K562 (cell line): ENCODE results near the gene GALR3. TPM values are rescaled to one million over a fixed set of nuclear protein-coding genes. Genes with fewer than 3 reads are reported as not detected.

Source experiments
- ADNP ChIP-seq: fragments of 200-800 bp; sonication (Bioruptor generic); IDR thresholded peaks from 2 replicates; pipeline ENCODE4 v1.6.1; 2016; ENCODE audit warnings: missing genetic modification characterization, missing compliant biosample characterization
- CGGBP1 ChIP-seq: fragments of 250-450 bp; sonication (Bioruptor Pico); IDR thresholded peaks from 2 replicates; pipeline ENCODE4 v1.9.0; 2021; ENCODE audit warnings: mild to moderate bottlenecking
- CREB1 ChIP-seq, 2 experiments: sonication (generic) in 1 of 2; formaldehyde crosslinking in 1 of 2; IDR thresholded peaks; 2 replicates each; pipeline versions ENCODE4 v1.6.1 to v1.8.0; 2012 to 2022; ENCODE audit warnings: inconsistent platforms in 1 of 2, mild to moderate bottlenecking in 1 of 2, missing genetic modification reagents in 1 of 2, moderate library complexity in 1 of 2
- DDX20 ChIP-seq: fragments of 450-650 bp; IDR thresholded peaks from 2 replicates; pipeline ENCODE4 v1.6.1; 2016; ENCODE audit warnings: missing genetic modification characterization, low read depth, mild to moderate bottlenecking, missing compliant biosample characterization, moderate library complexity
- DIDO1 ChIP-seq: fragments of 450-650 bp; IDR thresholded peaks from 2 replicates; pipeline ENCODE4 v1.6.1; 2016; ENCODE audit warnings: low read depth, missing biosample characterization, missing genetic modification characterization
- ETV6 ChIP-seq, 3 experiments: fragments of 150-350 bp in 1 of 3; sonication (generic) in 1 of 3; formaldehyde crosslinking in 1 of 3; IDR thresholded peaks; 2 replicates each; pipeline versions ENCODE4 v1.6.1 to v1.8.0; 2014 to 2022; ENCODE audit warnings: borderline replicate concordance in 2 of 3, low read depth in 2 of 3, antibody characterized with exemption in 1 of 3, low read length in 1 of 3, mild to moderate bottlenecking in 1 of 3, missing genetic modification reagents in 1 of 3
- GABPA ChIP-seq: fragments of 200-800 bp; sonication (Bioruptor generic); conservative IDR thresholded peaks from 2 replicates; pipeline ENCODE4 v1.6.1; 2016; ENCODE audit warnings: low read depth, missing genetic modification characterization, missing compliant biosample characterization
- GTF3C2 ChIP-seq: IDR thresholded peaks from 3 replicates; pipeline ENCODE4 v1.6.1; 2011; ENCODE audit warnings: borderline replicate concordance, mild to moderate bottlenecking, moderate library complexity; ENCODE audit not compliant: insufficient read length; ENCODE audit errors: extremely low read depth
- KAT2B ChIP-seq: IDR thresholded peaks from one replicate; pipeline ENCODE4 v1.6.1; 2012; ENCODE audit warnings: low read depth, mild to moderate bottlenecking, control low read depth, inconsistent platforms, low read length, moderate library complexity
- KDM2B ChIP-seq: fragments of 250-450 bp; sonication (Bioruptor Pico); IDR thresholded peaks from 2 replicates; pipeline ENCODE4 v1.8.0; 2021; ENCODE audit warnings: mild to moderate bottlenecking, moderate library complexity
- MAFK ChIP-seq: IDR thresholded peaks from 2 replicates; pipeline ENCODE4 v1.6.1; 2011; ENCODE audit warnings: low read length, improper control_type of control experiment
- MBD2 ChIP-seq: sonication (generic); IDR thresholded peaks from 2 replicates; pipeline ENCODE4 v1.6.1; 2016; ENCODE audit warnings: low read depth, borderline replicate concordance
- MTA2 ChIP-seq: fragments of 450-650 bp; IDR thresholded peaks from 2 replicates; pipeline ENCODE4 v1.6.1; 2016; ENCODE audit warnings: low read depth
- RB1 ChIP-seq: fragments of 450-650 bp; IDR thresholded peaks from 2 replicates; pipeline ENCODE4 v1.6.1; 2017; ENCODE audit warnings: low read depth, mild to moderate bottlenecking
- RBM15 ChIP-seq: fragments of 200-400 bp; formaldehyde crosslinking; IDR thresholded peaks from 2 replicates; pipeline ENCODE4 v1.6.1; 2018; ENCODE audit warnings: mild to moderate bottlenecking, low read length, moderate library complexity; ENCODE audit not compliant: insufficient read depth
- RFX1 ChIP-seq: fragments of 450-650 bp; IDR thresholded peaks from 2 replicates; pipeline ENCODE4 v1.6.1; 2016; ENCODE audit warnings: mild to moderate bottlenecking, moderate library complexity
- RUNX1 ChIP-seq: sonication (generic); IDR thresholded peaks from 2 replicates; pipeline ENCODE4 v1.6.1; 2016; ENCODE audit warnings: antibody characterized with exemption, low read depth
- TFAP4 ChIP-seq: sonication (generic); formaldehyde crosslinking; IDR thresholded peaks from 2 replicates; pipeline ENCODE4 v1.8.0; 2022; ENCODE audit warnings: missing genetic modification reagents, mild to moderate bottlenecking, moderate library complexity, borderline replicate concordance
- USF1 ChIP-seq: sonication (generic); formaldehyde crosslinking; IDR thresholded peaks from 2 replicates; pipeline ENCODE4 v1.9.0; 2022; ENCODE audit warnings: mild to moderate bottlenecking, missing genetic modification reagents
- ZBTB26 ChIP-seq: fragments of 450-650 bp; formaldehyde crosslinking; IDR thresholded peaks from 2 replicates; pipeline ENCODE4 v1.4.0; 2022; ENCODE audit warnings: missing genetic modification characterization
- ZNF217 ChIP-seq: sonication (generic); formaldehyde crosslinking; IDR thresholded peaks from 2 replicates; pipeline ENCODE4 v1.8.0; 2022; ENCODE audit warnings: mild to moderate bottlenecking, missing genetic modification reagents
- polyA plus RNA-seq, 8 experiments: library from polyadenylated mRNA; depleted of rRNA in 4 of 8; stranded (reverse) in 5 of 8; unstranded in 3 of 8; fragments of >200 nt; fragmentation: Nextera tagmentation in 2 of 8; fragmentation: Illumina TruSeq in 1 of 8; extraction: Ambion mirVana in 2 of 8; extraction: Trizol in 1 of 8; gene quantifications; 2 replicates each; pipeline versions ENCODE4 v1.2.1 to v1.2.3, GENCODE V29; 2011 to 2014; ENCODE audit warnings: inconsistent platforms in 1 of 8, missing spikeins in 1 of 8
- total RNA-seq, 7 experiments: library from RNA; depleted of rRNA in 6 of 7; stranded (reverse); fragments of >200 nt in 6 of 7; fragmentation: Illumina TruSeq in 2 of 7; extraction: Trizol in 2 of 7; gene quantifications; 2 replicates each; pipeline versions ENCODE4 v1.2.1 to v1.2.3, GENCODE V29; 2011 to 2021; ENCODE audit warnings: low replicate concordance in 1 of 7

Gene GALR3
- total and polyA plus RNA-seq, 9 of the 15 experiments (the other 6 are each of a cell fraction or from before 2014, with no cell fraction given): 0.13 TPM; not detected in 8

- no peak for TF ChIP-seq ZBTB26 (CRISPR knock-in tag)
- TF ChIP-seq GABPA (tag): peak; percentile 50
- TF ChIP-seq ETV6 (IDR thresholded peaks at IDR 0.05; ENCODE audit: borderline replicate concordance in 1 of 2, low read depth in 2 of 2, low read length in 1 of 2): no peak
- TF ChIP-seq ETV6 (CRISPR knock-in tag; IDR thresholded peaks at IDR 0.05; ENCODE audit: borderline replicate concordance): no peak
- TF ChIP-seq GTF3C2: no peak
- no peak for TF ChIP-seq ZNF217 (CRISPR knock-in tag)
- no peak for TF ChIP-seq CREB1 (IDR thresholded peaks at IDR 0.05)
- TF ChIP-seq CREB1 (CRISPR knock-in tag; IDR thresholded peaks at IDR 0.05): no peak
- no peak for TF ChIP-seq KDM2B (CRISPR knock-in tag)
- TF ChIP-seq RFX1: no peak
- TF ChIP-seq KAT2B: no peak
- no peak for TF ChIP-seq DIDO1 (tag)
- no peak for TF ChIP-seq ADNP (tag)
- no peak for TF ChIP-seq MBD2
- no peak for TF ChIP-seq MTA2
- peak; percentile 4; the same call in 1 of the 2 replicates for TF ChIP-seq USF1 (CRISPR knock-in tag)
- no peak for TF ChIP-seq RBM15
- TF ChIP-seq MAFK: no peak
- 0 out of 2 replicates have a peak, but pooled peaks have one; percentile 23 for TF ChIP-seq RB1
- TF ChIP-seq RUNX1: no peak
- no peak for TF ChIP-seq DDX20 (tag)
- no peak for TF ChIP-seq CGGBP1
- TF ChIP-seq TFAP4 (CRISPR knock-in tag): peak; percentile 94
Measured at GRCh38 chr22:37802310-37803194, 20.6 kb upstream of the GALR3 start (continued).
